Bronchial epithelial cell (primary cell): ENCODE measurements around the gene E2F1. TPM values are rescaled to one million over a fixed set of nuclear protein-coding genes. Genes with fewer than 3 reads are reported as not detected.

Experiments
- DNase-seq: peaks from one replicate; pipeline ENCODE4 v3.0.0-alpha.2; 2010; ENCODE audit warnings: low read depth
- FAIRE-seq: peaks from 2 replicates; lab custom pipeline; 2011; peaks lifted over from hg19 to GRCh38; lab: Jason Lieb, UNC
- H3K27me3 ChIP-seq: 2 replicates; pipeline ENCODE4 v1.5.1; 2011; ENCODE audit warnings: low read length; ENCODE audit not compliant: control insufficient read depth, insufficient read depth
- H3K36me3 ChIP-seq: 2 replicates; pipeline ENCODE4 v1.5.1; 2011; ENCODE audit warnings: low read length; ENCODE audit not compliant: control insufficient read depth, insufficient read depth
- H3K4me3 ChIP-seq: 2 replicates; pipeline ENCODE4 v1.5.1; 2011; ENCODE audit warnings: mild to moderate bottlenecking, low read depth, low read length, control low read depth
- total RNA-seq: library from RNA; depleted of rRNA; stranded (reverse); fragments of >200 nt; gene quantifications from 2 replicates; pipeline ENCODE4 v1.2.1, GENCODE V29; 2014
- TF ChIP-seq, protein P1 (sequence below): IDR thresholded peaks from 2 replicates; pipeline ENCODE4 v1.5.1; 2011; ENCODE audit warnings: mild to moderate bottlenecking, moderate library complexity, low read length, control low read depth, inconsistent platforms; ENCODE audit not compliant: insufficient read depth, severe bottlenecking

E2F1 gene
- total RNA-seq, 1 donor from 2014 or later: 0.26 TPM

DNA sequence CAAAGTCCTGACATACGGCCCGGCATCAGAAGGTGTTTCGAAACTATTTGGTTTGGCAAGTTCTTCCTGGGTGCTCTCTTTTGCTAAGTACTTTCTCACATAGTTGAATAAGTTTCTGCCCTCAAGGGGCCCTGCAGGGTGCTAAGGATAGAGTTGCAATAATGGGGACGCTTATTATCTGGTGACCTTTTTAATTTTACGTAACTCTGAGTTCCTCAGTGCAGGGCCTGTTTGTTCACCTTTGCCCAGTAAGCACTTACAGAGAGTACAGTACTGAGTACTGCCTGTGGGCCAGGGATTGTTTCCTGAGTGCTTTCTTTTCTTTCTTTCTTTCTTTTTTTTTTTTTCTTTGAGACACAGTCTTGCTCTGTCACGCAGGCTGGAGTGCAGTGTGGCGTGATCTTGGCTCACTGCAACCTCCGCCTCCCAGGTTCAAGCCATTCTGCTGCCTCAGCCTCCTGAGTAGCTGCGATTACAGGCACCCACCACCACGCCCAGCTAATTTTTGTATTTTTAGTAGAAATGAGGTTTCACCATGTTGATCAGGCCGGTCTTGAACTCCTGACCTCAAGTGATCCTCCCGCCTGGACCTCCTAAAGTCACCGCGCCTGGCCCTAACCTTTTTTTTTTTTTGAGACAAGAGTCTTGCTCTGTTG is 38.4 kb upstream of the E2F1 start:
- no peak for FAIRE-seq
- TF ChIP-seq, protein P1, sequence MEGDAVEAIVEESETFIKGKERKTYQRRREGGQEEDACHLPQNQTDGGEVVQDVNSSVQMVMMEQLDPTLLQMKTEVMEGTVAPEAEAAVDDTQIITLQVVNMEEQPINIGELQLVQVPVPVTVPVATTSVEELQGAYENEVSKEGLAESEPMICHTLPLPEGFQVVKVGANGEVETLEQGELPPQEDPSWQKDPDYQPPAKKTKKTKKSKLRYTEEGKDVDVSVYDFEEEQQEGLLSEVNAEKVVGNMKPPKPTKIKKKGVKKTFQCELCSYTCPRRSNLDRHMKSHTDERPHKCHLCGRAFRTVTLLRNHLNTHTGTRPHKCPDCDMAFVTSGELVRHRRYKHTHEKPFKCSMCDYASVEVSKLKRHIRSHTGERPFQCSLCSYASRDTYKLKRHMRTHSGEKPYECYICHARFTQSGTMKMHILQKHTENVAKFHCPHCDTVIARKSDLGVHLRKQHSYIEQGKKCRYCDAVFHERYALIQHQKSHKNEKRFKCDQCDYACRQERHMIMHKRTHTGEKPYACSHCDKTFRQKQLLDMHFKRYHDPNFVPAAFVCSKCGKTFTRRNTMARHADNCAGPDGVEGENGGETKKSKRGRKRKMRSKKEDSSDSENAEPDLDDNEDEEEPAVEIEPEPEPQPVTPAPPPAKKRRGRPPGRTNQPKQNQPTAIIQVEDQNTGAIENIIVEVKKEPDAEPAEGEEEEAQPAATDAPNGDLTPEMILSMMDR: no peak
- Histone ChIP-seq H3K36me3 (no peaks in the 10 kb centered on the region), H3K27me3 (no peaks in the 10 kb centered on the region), H3K4me3 (no peak overlapping the region)
- DNase-seq: peak; percentile 46

DNA sequence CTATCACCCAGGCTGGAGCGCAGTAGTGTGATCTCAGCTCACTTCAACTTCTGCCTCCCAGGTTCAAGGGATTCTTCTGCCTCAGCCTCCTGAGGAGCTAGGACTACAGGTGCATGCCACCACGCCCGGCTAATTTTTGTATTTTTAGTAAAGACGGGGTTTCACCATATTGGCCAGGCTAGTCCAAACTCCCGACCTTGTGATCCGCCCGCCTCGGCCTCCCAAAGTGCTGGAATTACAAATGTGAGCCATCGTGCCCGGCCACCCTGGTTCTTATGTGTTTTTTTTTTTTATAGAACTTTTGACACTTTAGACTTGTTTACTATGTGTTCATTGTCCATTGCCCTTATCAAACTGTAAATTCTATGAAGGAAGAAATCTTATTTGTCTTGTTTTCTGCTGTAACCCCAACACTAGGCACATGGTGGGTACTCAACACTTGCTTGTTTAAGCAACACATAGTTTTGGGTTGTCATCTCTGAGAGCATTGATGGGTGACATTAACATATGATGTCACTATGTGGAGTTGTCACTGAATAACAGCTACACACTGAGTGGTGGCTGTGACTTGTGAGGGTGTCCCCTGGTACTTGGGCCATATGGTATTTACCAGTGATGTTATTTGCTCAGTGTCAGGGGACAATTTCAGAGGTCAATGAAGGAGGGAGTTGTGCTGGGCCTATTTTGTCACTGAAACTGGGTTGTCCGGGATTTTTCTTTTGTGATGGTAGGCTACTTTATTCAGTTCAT is 35.4 kb upstream of the E2F1 start:
- H3K27me3 ChIP-seq: no peaks in the 10 kb centered on the region
- TF ChIP-seq, protein P1: no peak
- no peak for DNase-seq
- no peaks in the 10 kb centered on the region for H3K36me3 ChIP-seq
- no peak for FAIRE-seq
- no peak overlapping the region for H3K4me3 ChIP-seq

DNA sequence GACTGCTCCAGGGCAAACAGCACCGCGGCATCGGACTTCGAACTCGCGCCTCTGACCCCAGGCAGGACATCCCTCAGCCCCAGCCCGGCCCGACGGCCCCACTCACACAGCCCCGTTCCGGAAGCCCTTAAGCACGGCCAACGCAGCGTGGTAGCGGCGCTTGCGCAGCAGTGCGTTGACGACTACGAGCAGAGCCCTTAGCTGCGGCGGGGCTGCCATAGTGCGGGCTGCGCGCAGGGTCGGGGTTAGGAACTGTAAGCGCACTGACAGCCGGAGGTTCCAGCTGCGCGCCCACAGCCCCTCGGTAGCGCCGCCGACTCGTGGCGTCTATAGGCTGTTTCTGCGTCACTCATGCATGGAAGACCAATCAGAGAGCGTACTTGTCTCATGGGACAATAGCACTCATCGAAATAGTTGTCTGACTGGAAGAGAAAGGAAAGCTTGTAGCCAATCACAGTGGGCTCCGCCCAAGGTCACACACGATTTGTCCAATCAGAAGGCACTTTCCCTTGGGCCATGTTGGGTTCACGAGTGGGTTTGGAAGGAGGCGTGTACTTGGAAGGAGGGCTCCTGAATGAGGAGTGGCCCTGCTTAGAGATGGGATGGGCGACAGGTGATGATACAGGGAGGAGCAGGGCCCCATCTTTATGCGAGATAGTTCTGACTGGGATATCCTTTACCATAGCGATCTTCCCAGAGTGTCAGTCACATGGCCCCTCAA is 34.0 kb upstream of the E2F1 start, which contains the start of gene PXMP4:
Gene PXMP4 (minus strand): TSS at position 322 of the 721 bp plus-strand sequence. CDS start 103 bp downstream, at position 219.
- no peaks in the 10 kb centered on the region for H3K27me3 ChIP-seq
- H3K4me3 ChIP-seq: peak within 1 kb of the TSS; percentile 54
- DNase-seq (peak; percentile 95), FAIRE-seq (no peak)
- TF ChIP-seq, protein P1: no peak
- H3K36me3 ChIP-seq: no peaks in the 10 kb centered on the region

DNA sequence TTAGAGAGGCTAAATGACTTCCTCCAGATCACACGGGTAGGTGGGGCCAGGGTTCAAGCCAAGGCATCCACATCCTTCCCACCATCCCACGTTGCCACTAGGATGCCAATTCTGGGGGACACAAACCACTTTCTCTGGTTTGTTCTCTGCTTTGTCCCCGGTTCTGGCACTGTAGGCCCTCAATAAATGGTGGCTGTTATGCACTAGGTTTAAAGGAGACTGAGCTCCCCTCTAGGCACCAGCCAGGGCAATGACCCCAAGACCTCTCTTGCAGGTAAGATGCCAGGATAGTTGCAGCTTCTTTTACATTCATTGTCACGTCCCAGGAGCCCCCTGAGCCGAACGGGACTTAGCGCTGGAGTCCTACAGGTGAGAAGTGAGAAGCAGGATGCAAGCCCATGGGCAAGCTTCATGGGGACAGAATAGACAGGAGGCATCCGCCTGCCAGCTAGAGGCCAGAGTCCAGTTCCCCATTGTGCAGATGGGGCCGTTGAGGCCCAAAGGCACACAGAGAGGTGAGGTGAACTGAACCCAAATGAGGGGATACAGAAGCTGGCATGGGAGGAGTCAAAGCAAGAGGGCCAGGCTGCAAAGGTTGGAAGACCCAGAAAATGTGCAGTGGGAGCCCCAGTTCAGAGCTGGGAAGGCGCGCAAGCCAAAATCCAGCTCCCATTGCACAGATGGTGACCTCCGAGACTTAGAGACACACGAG is 33.2 kb upstream of the E2F1 start:
- H3K36me3 ChIP-seq: no peaks in the 10 kb centered on the region
- FAIRE-seq (no peak), DNase-seq (no peak)
- peak overlapping the region; percentile 54 for H3K4me3 ChIP-seq
- no peaks in the 10 kb centered on the region for H3K27me3 ChIP-seq
- TF ChIP-seq, protein P1: no peak

DNA sequence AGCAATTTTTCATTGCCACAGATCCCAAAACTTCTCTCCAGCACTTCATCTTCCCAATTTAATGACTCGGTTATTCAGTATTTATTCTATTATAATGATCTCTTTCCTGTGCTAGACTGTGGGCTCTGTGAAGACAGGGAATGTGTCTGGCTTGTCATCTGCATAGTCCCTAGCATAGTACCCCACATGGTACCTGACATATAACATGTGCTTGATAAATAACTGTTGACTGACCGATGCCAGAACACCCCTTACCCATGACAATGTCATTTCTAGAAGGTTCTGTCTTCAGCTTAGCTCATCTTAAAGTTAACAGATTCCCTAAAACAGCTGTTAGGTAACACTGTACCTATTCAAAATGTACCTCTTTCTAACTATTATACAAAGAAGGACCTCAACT is 30.3 kb upstream of the E2F1 start:
- DNase-seq (no peak), FAIRE-seq (no peak)
- Histone ChIP-seq H3K27me3 (no peaks in the 10 kb centered on the region), H3K36me3 (peaks cover 3% of the 10 kb centered on the region), H3K4me3 (no peak overlapping the region)
- TF ChIP-seq, protein P1: no peak
